RPMI7951 (cell line): Measurements from ENCODE around the gene MYBPC2. TPM values are rescaled to one million over a fixed set of nuclear protein-coding genes. Genes with fewer than 3 reads are reported as not detected.

ENCODE experiments used
- DNase-seq: peaks from one replicate; pipeline ENCODE4 v3.0.0-alpha.2; 2012; ENCODE audit warnings: low read depth
- total RNA-seq: library from RNA; depleted of rRNA; stranded (reverse); fragments of >200 nt; shearing (Covaris generic); gene quantifications from 2 replicates; pipeline ENCODE4 v1.2.3, GENCODE V29; 2014

Gene MYBPC2
- total RNA-seq, 1 experiment from 2014 or later: not detected

DNA sequence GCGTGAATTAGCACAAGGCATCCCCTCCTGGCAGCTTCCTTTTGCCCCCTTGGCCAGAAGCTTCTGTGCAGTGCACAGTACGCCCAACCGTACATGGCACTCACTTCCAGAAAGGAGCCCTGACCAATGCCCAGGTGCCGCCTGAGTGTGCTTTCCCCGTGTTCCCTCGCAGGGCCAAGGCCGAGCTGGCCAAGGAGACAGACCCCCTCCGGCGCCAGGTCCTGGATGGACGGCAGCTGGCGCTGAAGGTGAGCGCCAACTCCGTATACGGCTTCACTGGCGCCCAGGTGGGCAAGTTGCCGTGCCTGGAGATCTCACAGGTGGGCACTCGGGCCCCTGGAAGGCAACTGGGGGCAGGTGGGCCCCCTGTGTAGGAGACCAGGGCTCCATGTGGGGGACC is 23.3 kb upstream of the MYBPC2 start:
- no peak for DNase-seq

DNA sequence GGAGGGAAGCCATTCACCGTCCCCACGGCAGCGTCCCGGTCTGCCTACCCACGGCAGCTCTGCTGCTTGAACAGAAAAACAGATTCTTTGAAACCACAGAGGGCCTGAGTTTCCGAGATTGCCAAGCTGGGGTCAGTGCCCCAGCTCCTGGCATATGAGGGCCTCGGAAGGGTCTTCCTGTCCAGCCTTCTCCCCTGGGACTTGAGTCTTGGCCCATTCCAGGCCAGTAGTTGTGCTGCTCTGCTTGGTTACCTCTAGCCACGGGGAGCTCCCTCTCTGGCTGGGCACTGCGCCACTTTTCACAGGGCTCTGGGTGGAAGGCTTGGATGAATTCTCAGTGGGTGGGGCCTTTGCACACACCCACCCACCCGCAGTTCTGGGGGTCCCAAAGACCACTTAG is 22.6 kb upstream of the MYBPC2 start:
- DNase-seq: no peak

DNA sequence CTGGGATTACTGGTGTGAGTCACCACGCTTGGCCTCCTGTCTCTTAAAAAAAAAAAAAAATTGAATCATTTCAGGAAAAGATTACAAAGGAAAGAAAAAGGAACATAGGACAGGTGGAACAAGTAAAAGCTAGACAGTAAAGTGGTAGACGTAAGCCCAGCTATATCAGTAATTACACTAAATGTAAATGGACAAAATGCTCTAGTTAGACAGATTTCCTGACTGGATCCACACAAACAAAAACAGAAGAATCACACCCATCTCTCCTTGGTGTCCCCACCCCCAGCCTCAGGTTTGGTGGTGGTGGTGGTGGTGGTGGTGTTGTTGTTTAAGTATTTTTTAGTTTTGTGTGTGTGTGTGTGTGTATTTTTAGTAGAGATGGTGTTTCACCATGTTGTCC is 20.3 kb upstream of the MYBPC2 start:
- no peak for DNase-seq

DNA sequence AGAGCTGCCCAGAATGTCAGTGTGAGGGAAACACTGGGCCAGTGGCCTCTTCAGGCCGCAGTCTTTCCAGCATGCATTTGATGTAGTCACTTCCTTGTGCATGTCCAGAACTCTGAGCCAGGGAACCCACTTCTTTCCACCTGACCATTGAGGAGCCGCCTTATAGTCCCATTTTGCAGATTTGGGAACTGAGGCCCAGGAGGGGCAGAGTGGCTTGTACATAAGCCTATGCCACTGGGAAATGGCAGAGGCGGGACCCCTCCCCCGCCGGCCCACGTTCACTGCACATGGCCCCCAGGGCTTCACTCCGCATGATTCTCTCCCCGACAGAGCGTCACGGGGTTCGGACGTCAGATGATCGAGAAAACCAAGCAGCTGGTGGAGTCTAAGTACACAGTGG is 19.6 kb upstream of the MYBPC2 start:
- DNase-seq: no peak

DNA sequence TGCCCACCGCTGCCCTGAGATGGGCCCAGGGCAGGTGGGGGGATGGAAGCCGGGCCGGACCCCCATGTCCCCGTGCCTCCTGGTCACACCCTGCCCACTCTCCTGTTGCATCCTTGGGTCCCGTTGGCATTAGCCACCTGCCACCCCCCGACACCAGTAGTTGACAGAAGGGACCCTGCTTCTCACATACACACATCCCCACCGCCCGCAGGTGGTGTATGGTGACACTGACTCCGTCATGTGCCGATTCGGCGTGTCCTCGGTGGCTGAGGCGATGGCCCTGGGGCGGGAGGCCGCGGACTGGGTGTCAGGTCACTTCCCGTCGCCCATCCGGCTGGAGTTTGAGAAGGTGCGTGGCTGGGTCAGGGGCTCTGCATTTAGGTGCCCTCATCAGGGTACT is 19.2 kb upstream of the MYBPC2 start:
- no peak for DNase-seq

DNA sequence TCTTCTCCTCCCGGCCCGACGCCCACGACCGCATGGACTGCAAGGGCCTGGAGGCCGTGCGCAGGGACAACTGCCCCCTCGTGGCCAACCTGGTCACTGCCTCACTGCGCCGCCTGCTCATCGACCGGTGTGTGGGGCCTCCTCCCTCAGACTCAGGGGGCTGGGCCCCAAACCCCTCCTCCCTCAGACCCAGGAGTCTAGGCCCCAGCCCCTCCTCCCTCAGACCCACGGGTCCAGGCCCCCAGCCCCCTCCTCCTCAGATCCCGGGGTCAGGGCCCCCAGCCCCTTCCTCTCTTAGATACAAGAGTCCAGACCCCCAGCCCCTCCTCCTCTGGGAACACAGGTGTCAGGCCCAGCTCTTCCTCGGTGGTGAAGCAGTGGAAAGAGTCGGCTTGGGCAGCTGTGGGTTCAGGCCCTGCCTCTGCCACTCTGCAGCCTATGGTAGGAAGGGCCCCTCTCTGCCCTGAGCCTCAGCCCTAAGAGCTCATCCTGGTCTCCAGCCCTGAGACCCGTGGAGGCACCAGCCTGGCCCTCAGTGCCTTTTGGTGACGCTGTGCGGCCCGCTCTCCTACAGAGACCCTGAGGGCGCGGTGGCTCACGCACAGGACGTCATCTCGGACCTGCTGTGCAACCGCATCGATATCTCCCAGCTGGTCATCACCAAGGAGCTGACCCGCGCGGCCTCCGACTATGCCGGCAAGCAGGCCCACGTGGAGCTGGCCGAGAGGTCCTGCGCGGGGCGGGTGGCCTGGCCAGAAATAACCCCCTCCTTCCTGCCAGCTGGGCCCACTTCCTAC is 17.6 kb upstream of the MYBPC2 start:
- DNase-seq: peak; percentile 34

DNA sequence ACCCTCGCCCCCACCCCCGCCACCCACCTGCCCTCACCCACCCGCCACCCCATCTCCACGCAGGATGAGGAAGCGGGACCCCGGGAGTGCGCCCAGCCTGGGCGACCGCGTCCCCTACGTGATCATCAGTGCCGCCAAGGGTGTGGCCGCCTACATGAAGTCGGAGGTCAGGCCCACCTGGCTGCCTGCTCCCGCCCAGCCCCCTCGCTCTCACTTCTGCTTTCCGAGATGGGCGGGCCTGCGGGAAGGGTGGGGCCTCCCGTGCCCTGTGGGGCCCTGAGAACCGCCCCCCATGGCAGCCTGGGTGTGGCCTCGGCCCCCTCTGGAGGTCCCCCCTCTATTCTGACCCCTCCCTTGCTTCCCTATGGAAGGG is 17.0 kb upstream of the MYBPC2 start:
- DNase-seq: no peak

DNA sequence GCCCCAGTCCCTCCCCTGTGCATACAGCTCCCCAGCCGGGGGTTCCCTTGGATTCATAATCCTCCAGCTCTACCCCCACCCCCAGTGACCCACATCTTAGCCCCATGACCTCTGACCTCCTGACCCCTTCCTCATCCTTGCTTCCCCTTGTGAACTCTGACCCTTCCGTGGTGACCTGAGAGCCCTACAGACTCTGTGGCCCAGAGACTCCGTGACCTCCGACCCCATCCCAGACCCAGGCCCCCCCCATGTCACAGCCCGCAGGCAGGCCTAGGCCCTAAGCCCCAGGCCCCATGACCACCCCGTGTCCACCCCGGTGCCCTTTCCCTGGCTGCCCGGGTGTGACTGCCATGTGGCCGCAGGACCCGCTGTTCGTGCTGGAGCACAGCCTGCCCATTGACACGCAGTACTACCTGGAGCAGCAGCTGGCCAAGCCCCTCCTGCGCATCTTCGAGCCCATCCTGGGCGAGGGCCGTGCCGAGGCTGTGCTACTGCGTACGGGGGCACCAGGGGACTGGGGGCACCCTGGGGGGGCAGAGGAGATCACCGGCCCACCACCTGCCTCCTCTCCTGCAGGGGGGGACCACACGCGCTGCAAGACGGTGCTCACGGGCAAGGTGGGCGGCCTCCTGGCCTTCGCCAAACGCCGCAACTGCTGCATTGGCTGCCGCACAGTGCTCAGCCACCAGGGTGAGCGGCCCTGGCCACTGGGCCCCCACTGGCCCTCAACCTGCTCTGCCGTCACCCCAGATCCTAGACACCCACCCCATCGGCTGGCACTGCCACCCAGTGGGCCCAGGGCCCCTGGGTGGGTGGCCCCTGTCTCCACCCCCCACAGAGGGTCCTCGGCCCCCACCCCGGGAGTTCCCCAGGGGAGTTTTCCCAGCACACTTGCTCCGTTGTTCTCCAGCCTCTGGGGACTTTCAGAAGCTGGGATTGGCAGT is 16.4 kb upstream of the MYBPC2 start:
- no peak for DNase-seq

DNA sequence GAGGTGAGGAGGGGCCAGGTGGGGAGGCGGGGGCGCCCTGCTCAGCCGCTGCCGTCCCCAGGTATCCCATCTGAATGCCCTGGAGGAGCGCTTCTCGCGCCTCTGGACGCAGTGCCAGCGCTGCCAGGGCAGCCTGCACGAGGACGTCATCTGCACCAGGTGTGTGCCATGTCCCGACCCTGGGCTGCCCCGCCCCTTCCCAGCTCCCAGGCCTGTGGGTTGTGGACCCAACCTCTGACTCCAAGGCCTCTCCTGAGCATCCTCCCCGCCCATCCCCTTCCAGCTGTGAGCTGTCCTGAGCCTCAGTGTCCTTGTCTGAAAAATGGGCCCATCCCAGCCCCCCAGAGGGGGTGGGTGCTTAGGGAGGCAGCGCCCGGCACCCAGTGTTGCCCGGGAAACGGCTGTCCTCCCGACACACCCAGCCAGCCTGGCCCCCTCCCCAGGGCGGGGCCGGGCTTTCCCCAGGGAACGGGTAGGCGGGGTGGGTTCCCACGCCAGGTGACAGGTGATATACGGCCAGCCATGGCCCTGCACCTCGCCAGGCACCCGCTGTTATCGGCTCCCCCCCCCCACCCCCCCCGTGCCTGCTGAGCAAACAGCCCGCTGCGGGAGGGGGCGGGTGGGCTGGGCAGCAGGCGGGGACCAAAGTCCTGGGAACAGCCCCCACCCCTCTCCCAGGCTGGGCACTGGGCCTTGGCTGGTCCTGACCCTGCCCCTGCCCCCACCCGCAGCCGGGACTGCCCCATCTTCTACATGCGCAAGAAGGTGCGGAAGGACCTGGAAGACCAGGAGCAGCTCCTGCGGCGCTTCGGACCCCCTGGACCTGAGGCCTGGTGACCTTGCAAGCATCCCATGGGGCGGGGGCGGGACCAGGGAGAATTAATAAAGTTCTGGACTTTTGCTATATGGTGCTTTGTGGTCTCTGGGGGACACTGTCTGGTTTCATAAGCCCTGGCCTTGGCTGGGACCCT is 15.3 kb upstream of the MYBPC2 start:
- DNase-seq: no peak

DNA sequence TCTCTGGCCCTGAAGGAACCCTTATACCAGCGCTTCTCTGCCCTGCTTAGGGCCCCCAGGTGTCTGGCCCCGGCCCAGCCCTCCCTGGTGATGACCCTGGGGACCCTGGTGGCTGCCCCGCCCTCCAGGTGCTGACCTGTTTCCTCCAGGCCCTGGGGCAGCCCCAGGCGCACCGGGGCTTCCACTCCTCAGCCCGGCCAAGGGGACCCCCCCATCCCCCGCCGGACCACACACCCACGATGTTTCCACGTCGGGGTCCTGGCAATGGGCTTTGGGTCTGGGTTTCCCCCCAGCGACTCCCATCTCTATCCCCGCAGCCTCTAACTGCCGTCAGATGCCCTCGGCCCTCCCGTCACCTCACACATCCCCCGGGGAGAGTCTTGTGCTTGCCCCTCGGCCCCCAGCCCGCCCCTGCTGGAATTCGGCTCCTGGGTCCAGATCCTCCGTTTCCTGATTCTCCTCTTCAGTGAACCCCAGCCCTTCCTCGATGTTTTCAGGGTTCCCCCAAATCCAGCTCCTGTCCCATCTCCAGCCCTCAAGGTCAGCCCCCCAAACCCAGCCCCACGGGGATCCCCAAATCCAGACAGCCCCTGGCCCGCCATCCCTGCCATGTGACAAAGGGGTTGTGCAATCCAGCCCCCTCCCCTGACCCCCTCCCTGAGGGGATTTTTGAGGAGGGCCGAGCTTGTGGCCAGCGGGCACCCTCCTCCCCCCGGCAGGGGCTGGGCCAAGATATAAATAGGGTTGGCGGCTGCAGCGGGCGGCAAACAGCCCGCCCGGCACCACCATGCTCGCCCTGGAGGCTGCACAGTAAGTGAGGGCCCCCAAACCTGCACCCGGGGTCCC is 14.3 kb upstream of the MYBPC2 start, which contains the start of gene SPIB:
Gene SPIB (plus strand): TSS at position 763 of the 846 bp plus-strand sequence. CDS start 25 bp downstream, at position 788.
- no peak for DNase-seq

DNA sequence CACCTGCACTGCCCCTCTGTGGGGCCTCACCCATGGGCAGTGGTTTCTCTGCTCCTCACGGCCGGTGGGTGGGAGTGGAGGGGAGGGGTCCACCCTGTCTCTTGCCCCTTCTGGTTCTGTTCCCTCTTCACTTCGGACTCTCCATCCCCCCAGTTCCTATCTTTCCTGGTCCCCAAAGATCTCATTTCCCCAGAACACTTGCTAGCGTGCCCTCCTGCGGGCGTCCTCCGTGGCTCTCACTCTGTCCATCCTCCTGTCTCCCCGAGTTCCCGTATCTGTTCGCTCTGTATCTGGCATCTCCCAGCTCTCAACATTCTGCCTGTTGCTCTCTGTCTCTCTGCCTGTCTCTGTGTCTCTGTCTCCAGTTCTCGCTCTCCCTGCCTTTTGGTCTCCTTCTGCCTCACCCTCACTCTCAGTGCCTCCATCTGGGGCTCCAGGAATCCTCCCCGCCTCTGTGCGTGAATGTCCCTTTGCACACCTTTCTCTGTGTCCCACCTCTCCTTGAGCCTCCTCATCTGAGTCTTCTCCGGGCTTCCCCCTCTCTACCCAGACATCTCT is 13.6 kb upstream of the MYBPC2 start:
- DNase-seq: no peak

DNA sequence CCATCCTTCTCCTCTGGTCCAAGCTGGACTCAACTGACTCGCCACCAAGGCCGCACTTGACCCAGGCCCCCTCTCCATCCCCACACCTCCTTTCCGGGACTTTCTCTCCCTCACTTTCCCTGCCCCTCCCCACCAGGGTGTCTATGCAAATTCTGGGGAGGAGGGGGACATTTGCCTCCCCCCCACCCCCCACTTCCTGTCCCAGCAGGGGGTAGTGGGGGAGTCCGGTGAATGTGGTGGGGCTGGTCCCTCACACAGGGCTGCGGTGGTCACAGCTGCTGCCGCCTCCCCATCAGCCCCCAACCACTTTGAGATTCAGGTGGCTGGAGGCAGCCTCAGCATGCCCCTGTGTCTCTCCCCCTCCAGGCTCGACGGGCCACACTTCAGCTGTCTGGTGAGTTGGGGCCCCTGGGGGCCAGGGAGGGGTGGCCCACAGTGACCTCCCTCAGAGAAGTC is 13.1 kb upstream of the MYBPC2 start:
- no peak for DNase-seq

DNA sequence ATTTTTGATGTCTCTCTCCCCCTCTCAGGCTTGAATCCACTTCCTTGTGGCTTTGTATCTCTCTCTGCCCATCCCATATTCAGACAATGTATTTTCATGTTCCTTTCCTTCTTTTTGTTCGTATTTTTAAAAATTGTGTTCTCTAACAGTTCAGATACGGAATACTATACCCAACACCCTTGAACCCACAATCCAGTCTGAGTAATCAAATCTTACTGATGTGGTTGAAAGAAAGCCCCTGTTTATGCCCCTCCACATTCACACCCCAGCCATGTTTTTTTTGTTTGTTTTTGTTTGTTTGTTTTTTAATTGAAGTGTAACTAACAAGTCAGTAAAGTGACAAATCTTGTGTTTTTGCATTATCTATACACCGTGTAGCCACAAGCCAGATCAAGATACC is 12.6 kb upstream of the MYBPC2 start:
- no peak for DNase-seq

DNA sequence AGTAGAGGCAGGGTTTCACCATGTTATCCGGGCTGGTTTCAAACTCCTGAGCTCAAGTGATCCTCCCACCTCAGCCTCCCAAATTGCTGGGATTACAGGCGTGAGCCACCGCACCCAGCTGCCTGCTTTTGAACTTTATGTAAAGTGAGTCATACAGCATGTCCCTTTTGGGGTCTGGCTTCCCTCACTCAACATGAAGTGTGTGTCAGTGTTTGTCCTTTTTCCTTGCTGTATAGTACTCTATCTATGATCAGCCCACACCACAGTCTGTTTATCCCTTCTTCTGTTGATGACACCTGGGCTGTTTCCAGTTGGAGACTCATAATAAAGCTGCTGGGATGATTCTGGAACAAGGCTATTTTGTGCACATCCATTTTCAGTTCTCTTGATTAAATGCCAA is 11.9 kb upstream of the MYBPC2 start:
- DNase-seq: no peak

DNA sequence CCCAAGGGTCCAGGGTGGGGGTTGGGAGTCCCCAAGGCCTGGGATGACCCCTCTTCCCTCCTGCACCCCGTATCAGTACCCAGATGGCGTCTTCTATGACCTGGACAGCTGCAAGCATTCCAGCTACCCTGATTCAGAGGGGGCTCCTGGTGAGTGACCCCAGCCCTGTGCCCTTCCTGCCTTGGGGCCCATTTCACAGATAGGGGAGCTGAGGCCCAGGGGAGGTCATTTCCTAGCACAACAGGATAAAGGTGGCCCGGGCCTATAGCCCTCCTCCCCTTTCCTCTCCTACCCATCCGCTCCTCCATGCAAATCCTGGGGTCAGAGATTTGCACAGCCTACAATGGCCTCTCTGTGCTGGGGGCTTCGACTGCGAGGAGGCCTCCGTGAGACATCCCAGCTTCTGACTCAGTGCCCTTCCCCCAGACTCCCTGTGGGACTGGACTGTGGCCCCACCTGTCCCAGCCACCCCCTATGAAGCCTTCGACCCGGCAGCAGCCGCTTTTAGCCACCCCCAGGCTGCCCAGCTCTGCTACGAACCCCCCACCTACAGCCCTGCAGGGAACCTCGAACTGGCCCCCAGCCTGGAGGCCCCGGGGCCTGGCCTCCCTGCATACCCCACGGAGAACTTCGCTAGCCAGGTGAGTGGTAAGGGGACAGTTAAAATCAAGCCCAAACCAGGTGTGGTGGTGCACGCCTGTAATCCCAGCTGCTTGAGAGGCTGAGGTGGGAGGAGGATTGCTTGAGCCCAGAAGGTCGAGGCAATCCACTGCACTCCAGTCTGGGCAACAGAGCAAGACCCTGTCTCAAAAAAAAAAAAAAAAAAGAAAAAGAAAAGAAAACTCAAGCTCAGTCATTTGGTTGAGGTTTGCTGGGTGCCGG is 10.1 kb upstream of the MYBPC2 start:
- DNase-seq: no peak

DNA sequence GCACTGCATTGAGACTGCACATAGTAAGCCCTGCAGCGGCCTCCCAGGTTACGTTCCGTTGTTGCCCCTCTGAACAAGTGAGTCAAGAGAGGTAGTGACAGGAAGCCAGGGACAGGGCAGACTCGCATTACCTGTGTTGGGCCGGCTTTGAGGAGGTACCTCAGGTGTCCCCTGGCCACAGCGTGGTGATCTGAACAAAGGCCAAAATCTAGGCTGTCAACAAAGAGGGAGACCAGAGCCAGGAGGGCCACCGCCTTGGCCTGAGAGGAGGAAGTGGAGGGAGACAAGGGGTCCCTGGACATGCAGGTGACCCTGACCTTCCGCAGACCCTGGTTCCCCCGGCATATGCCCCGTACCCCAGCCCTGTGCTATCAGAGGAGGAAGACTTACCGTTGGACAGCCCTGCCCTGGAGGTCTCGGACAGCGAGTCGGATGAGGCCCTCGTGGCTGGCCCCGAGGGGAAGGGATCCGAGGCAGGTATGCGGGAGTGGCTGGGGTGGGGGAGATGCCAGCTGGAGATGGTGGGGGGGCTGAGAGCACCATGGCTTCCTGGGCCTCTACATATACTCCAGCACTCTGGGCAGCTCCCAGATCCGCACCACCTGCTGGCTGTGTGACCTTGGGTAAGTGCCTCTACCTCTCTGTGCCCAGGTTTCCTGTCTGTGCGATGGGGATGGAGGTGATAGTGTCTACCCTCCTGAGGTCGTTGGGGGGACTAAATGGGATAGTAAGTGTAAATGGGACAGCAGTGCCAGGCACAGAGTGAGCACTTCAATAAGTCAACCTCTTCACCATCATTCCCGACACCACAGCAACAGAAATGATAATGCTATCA is 9.2 kb upstream of the MYBPC2 start:
- DNase-seq: no peak

DNA sequence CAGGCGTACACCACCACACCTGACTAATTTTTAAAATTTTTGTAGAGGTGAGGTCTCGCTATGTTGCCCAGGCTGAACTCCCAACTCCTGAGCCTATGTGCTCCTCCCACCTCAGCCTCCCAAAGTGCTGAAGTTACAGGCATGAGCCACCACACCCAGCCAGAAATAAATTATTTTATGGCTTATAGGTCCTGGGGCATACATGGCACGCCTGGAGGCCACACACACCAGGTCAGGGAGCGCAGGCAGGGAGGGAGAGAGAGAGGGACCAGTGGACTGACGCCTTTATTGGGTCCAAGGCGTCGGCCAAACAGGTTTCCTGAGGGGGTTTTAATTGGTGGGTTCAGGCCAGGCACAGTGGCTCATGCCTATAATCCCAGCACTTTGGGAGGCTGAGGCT is 7.1 kb upstream of the MYBPC2 start:
- DNase-seq: no peak

DNA sequence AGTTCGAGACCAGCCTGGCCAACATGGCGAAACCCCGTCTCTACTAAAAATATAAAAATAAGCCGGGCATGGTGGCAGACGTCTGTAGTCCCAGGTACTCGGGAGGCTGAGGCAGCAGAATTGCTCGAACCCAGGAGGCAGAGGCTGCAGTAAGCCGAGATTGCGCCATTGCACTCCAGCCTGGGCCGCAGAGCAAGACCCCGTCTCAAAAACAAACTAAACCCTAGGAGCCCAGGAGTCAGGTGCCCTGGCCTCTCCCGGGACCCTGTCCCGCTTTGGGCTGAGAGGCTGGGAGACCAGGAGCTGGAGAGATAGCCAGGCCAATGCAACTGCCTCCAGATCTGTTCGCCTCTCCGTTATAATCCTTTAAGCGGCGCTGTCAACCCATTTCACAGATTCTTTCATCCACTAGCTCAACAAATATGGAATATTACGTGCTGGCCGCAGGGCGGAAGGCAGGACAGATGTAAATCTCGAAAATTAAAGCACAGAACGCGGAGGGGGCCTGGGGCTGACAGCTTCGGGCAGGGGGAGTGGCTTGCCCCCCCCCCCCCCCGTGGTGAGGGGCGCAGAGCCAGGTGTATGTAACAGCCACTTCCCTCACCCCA is 5.3 kb upstream of the MYBPC2 start:
- no peak for DNase-seq
